ENCODE measurements around the gene EIF3F.

Gene EIF3F

GRCh38 chr11:8025816-8026215, 38.7 kb downstream of the EIF3F start:
- H3K27ac ChIP-seq (ENCODE audit: low read length): no peak overlapping the region
- no peak overlapping the region for H3K4me3 ChIP-seq (ENCODE audit: low read length)
- no peaks in the 10 kb centered on the region for H3K9me3 ChIP-seq (ENCODE audit: control insufficient read depth, low read depth, low read length)
- peaks cover 12% of the 10 kb centered on the region for H3K27me3 ChIP-seq (ENCODE audit: control insufficient read depth, insufficient read depth, low read length)
- H3K4me1 ChIP-seq (ENCODE audit: control insufficient read depth, low read depth, low read length): no peaks in the 10 kb centered on the region
- no peak overlapping the region for H3K9ac ChIP-seq (ENCODE audit: low read length)
- no peaks in the 10 kb centered on the region for H3K36me3 ChIP-seq (ENCODE audit: control insufficient read depth, low read depth, low read length)

- Histone ChIP-seq H3K4me1 (ENCODE audit: control insufficient read depth, low read depth, low read length) (no peaks in the 10 kb centered on the region), H3K9ac (ENCODE audit: low read length) (no peak overlapping the region), H3K36me3 (ENCODE audit: control insufficient read depth, low read depth, low read length) (no peaks in the 10 kb centered on the region), H3K27me3 (ENCODE audit: control insufficient read depth, insufficient read depth, low read length) (peaks cover 6% of the 10 kb centered on the region), H3K4me3 (ENCODE audit: low read length) (no peak overlapping the region), H3K9me3 (ENCODE audit: control insufficient read depth, low read depth, low read length) (no peaks in the 10 kb centered on the region), H3K27ac (ENCODE audit: low read length) (no peak overlapping the region)
Observed at GRCh38 chr11:8026982-8027381, 39.8 kb downstream of the EIF3F start.

- Histone ChIP-seq H3K9me3 (ENCODE audit: control insufficient read depth, low read depth, low read length) (no peaks in the 10 kb centered on the region), H3K27me3 (ENCODE audit: control insufficient read depth, insufficient read depth, low read length) (peaks cover 15% of the 10 kb centered on the region), H3K4me3 (ENCODE audit: low read length) (no peak overlapping the region), H3K36me3 (ENCODE audit: control insufficient read depth, low read depth, low read length) (no peaks in the 10 kb centered on the region), H3K27ac (ENCODE audit: low read length) (no peak overlapping the region), H3K9ac (ENCODE audit: low read length) (no peak overlapping the region), H3K4me1 (ENCODE audit: control insufficient read depth, low read depth, low read length) (peaks cover 3% of the 10 kb centered on the region)
Observed at GRCh38 chr11:8028766-8029165, 41.6 kb downstream of the EIF3F start.

- H3K4me3 ChIP-seq (ENCODE audit: low read length): no peak overlapping the region
- H3K36me3 ChIP-seq (ENCODE audit: control insufficient read depth, low read depth, low read length): no peaks in the 10 kb centered on the region
- H3K4me1 ChIP-seq (ENCODE audit: control insufficient read depth, low read depth, low read length): peaks cover 3% of the 10 kb centered on the region
Observed at GRCh38 chr11:8030526-8031247, 43.5 kb downstream of the EIF3F start.

GRCh38 chr11:8031248-8032115, 44.3 kb downstream of the EIF3F start:
- no peak overlapping the region for H3K9ac ChIP-seq (ENCODE audit: low read length)

More at GRCh38 chr11:8030526-8031247, 43.5 kb downstream of the EIF3F start:
- Histone ChIP-seq H3K9ac (ENCODE audit: low read length) (no peak overlapping the region), H3K9me3 (ENCODE audit: control insufficient read depth, low read depth, low read length) (no peaks in the 10 kb centered on the region), H3K27me3 (ENCODE audit: control insufficient read depth, insufficient read depth, low read length) (peaks cover 9% of the 10 kb centered on the region), H3K27ac (ENCODE audit: low read length) (no peak overlapping the region)

DNA sequence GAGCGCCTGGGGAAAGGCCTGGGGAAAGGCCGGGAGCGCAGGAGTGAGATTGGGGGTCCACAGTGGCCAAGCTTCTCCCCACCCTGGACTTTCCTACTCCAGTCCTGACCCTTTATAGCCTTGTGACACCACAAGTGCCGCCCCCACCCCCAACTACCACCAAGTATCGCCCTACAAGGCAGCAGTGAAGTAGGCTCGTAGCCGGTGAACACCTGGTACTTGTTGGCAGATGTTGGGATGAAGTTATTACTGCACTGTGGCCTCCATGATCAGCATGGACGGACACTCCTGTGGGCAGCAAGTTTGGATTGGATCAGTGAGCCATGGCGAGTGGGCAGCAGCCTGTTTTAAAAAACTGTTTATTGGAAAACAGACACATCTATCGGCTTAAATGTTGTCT, 45.0 kb downstream of the EIF3F start:
- Histone ChIP-seq H3K36me3 (ENCODE audit: control insufficient read depth, low read depth, low read length) (no peaks in the 10 kb centered on the region), H3K27me3 (ENCODE audit: control insufficient read depth, insufficient read depth, low read length) (peaks cover 9% of the 10 kb centered on the region), H3K4me3 (ENCODE audit: low read length) (no peak overlapping the region), H3K9me3 (ENCODE audit: control insufficient read depth, low read depth, low read length) (no peaks in the 10 kb centered on the region), H3K9ac (ENCODE audit: low read length) (no peak overlapping the region), H3K27ac (ENCODE audit: low read length) (no peak overlapping the region), H3K4me1 (ENCODE audit: control insufficient read depth, low read depth, low read length) (peaks cover 3% of the 10 kb centered on the region)

More at GRCh38 chr11:8031248-8032115, 44.3 kb downstream of the EIF3F start:
- Histone ChIP-seq H3K27ac (ENCODE audit: low read length) (no peak overlapping the region), H3K27me3 (ENCODE audit: control insufficient read depth, insufficient read depth, low read length) (peaks cover 9% of the 10 kb centered on the region), H3K4me1 (ENCODE audit: control insufficient read depth, low read depth, low read length) (peaks cover 3% of the 10 kb centered on the region), H3K9me3 (ENCODE audit: control insufficient read depth, low read depth, low read length) (no peaks in the 10 kb centered on the region), H3K36me3 (ENCODE audit: control insufficient read depth, low read depth, low read length) (no peaks in the 10 kb centered on the region), H3K4me3 (ENCODE audit: low read length) (no peak overlapping the region)

DNA sequence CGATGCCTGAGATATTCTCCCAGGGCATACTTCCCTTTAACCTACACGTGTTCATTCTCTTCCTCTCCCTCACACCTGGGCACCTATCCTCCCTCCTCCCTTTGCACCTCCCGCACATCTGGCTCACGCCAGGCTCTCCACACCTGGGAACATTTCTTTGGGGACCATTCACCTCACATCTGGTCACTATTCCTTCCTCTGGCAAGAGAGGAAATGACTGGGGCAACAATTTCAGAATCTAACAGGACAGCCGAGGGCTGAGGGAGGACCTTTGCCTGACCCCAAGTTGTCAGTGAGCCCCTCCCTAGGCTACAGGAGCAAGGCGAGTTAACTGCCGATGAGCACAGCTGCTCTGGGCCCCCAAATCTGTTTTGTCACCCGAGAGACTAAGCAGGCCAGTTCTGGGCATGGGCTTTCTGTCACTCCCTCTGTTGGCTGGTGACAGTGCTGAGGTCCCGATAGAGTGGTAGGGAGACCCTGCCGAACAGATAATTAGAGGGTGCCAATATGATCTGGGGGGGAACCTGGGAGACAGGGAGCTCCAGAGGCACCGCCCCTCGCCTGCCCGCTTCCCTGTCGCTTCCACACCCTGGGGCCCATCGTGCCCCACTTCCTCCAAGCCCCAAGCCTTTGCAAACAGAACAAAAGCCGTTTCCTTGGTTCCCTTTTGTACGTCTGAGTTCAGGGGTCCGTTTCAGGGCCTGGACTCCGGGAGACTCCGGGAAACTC, 45.6 kb downstream of the EIF3F start:
- Histone ChIP-seq H3K27me3 (ENCODE audit: control insufficient read depth, insufficient read depth, low read length) (peaks cover 9% of the 10 kb centered on the region), H3K9me3 (ENCODE audit: control insufficient read depth, low read depth, low read length) (no peaks in the 10 kb centered on the region), H3K4me1 (ENCODE audit: control insufficient read depth, low read depth, low read length) (peaks cover 3% of the 10 kb centered on the region), H3K36me3 (ENCODE audit: control insufficient read depth, low read depth, low read length) (no peaks in the 10 kb centered on the region), H3K9ac (ENCODE audit: low read length) (no peak overlapping the region), H3K27ac (ENCODE audit: low read length) (no peak overlapping the region), H3K4me3 (ENCODE audit: low read length) (no peak overlapping the region)

GRCh38 chr11:8033305-8034105, 46.4 kb downstream of the EIF3F start:
- Histone ChIP-seq H3K4me1 (ENCODE audit: control insufficient read depth, low read depth, low read length) (peaks cover 3% of the 10 kb centered on the region), H3K27me3 (ENCODE audit: control insufficient read depth, insufficient read depth, low read length) (peaks cover 9% of the 10 kb centered on the region), H3K9me3 (ENCODE audit: control insufficient read depth, low read depth, low read length) (no peaks in the 10 kb centered on the region), H3K27ac (ENCODE audit: low read length) (no peak overlapping the region), H3K36me3 (ENCODE audit: control insufficient read depth, low read depth, low read length) (no peaks in the 10 kb centered on the region), H3K9ac (ENCODE audit: low read length) (no peak overlapping the region), H3K4me3 (ENCODE audit: low read length) (no peak overlapping the region)

DNA sequence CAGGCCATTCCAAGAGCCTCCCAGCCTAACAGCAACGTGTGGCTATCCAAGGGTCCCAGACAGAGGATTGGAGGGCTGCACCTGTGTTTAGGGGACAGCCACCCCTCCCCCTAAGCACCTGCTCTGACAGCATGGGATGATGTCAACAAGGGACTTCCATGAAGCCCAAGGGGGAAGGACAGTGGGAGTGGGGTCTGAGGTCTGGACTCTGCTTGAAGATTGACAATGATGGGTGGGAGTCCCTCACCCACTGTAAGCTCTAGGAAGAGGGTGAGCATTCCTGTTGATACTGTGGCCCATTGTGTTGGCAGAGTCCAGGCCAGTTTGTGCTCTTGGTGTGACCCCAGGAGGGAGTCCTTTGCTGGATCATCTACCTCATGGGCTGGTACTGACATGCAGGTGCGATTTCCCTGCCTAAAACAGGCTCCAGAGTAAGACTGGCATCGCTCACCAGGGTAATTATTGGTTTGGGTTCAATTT, 47.0 kb downstream of the EIF3F start:
- H3K27me3 ChIP-seq (ENCODE audit: control insufficient read depth, insufficient read depth, low read length): peaks cover 9% of the 10 kb centered on the region
- H3K4me3 ChIP-seq (ENCODE audit: low read length): no peak overlapping the region
- H3K9ac ChIP-seq (ENCODE audit: low read length): no peak overlapping the region
- no peaks in the 10 kb centered on the region for H3K9me3 ChIP-seq (ENCODE audit: control insufficient read depth, low read depth, low read length)
- peaks cover 3% of the 10 kb centered on the region for H3K4me1 ChIP-seq (ENCODE audit: control insufficient read depth, low read depth, low read length)
- H3K36me3 ChIP-seq (ENCODE audit: control insufficient read depth, low read depth, low read length): no peaks in the 10 kb centered on the region
- H3K27ac ChIP-seq (ENCODE audit: low read length): no peak overlapping the region

DNA sequence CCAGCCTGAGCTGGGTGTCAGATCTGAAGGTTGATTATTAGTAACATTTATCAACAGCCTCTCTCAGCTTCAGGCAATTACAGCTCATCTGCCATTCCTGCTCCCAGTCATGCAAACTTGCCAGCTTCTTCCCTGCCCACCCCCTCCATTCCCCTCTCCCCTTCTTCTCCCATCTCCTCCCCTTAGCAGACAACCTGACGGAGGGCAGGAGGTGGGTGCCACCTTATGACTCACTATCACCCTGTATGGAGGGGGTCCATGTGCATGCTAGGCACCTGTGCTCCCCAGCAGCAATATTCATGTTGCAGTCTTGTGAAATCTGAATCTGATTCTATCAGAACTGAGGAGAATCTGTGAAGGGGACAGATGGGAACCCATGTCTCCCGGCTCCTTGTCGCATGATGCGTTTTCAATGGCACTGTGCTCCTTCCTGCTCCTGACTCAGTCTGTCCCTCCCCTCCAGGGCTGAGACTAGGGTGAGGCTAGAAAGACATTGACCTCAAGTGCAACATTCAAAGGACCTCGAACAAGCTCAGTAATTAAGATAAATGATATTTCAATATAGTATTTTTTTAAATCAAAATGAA, 47.6 kb downstream of the EIF3F start:
- Histone ChIP-seq H3K4me3 (ENCODE audit: low read length) (no peak overlapping the region), H3K4me1 (ENCODE audit: control insufficient read depth, low read depth, low read length) (peaks cover 3% of the 10 kb centered on the region), H3K36me3 (ENCODE audit: control insufficient read depth, low read depth, low read length) (no peaks in the 10 kb centered on the region), H3K27ac (ENCODE audit: low read length) (no peak overlapping the region), H3K9me3 (ENCODE audit: control insufficient read depth, low read depth, low read length) (no peaks in the 10 kb centered on the region), H3K9ac (ENCODE audit: low read length) (no peak overlapping the region), H3K27me3 (ENCODE audit: control insufficient read depth, insufficient read depth, low read length) (peaks cover 9% of the 10 kb centered on the region)
